H7 (cell line): ENCODE data around the gene SLC24A3. TPM values are rescaled to one million over a fixed set of nuclear protein-coding genes. Genes with fewer than 3 reads are reported as not detected.

Experiments used
- DNase-seq: peaks from one replicate; pipeline ENCODE4 v3.0.0; 2012
- H3K27me3 ChIP-seq: 2 replicates; pipeline ENCODE4 v1.6.0; 2011; ENCODE audit warnings: mild to moderate bottlenecking, low read length; ENCODE audit not compliant: control insufficient read depth, insufficient read depth
- H3K36me3 ChIP-seq: replicated peaks from 2 replicates; pipeline ENCODE4 v1.5.1; 2011; ENCODE audit warnings: low read length; ENCODE audit not compliant: control insufficient read depth, insufficient read depth
- H3K4me3 ChIP-seq: 2 replicates; pipeline ENCODE4 v1.5.1; 2011; ENCODE audit warnings: low read depth, mild to moderate bottlenecking, control low read depth, low read length, moderate library complexity; ENCODE audit not compliant: insufficient read depth
- total RNA-seq: library from RNA; depleted of rRNA; stranded (reverse); fragments of >200 nt; shearing (Covaris generic); gene quantifications from 2 replicates; pipeline ENCODE4 v1.2.3, GENCODE V29; 2014

The SLC24A3 gene
- total RNA-seq, 1 experiment from 2014 or later: 0.48 TPM

GRCh38 chr20:19253916-19254820 lies 41.7 kb downstream of the SLC24A3 start:
- DNase-seq: no peak
- Histone ChIP-seq H3K4me3 (no peak overlapping the region), H3K27me3 (no peaks in the 10 kb centered on the region), H3K36me3 (no peaks in the 10 kb centered on the region)

- DNase-seq: no peak
- Histone ChIP-seq H3K4me3 (no peak overlapping the region), H3K36me3 (no peaks in the 10 kb centered on the region), H3K27me3 (no peaks in the 10 kb centered on the region)
These were observed 42.5 kb downstream of the SLC24A3 start for GRCh38 chr20:19254956-19255355.

GRCh38 chr20:19256085-19256484 lies 43.6 kb downstream of the SLC24A3 start:
- Histone ChIP-seq H3K27me3 (no peaks in the 10 kb centered on the region), H3K36me3 (no peaks in the 10 kb centered on the region), H3K4me3 (no peak overlapping the region)
- DNase-seq: no peak

- H3K4me3 ChIP-seq: no peak overlapping the region
- H3K27me3 ChIP-seq: no peaks in the 10 kb centered on the region
- H3K36me3 ChIP-seq: no peaks in the 10 kb centered on the region
- no peak for DNase-seq
These were observed 44.6 kb downstream of the SLC24A3 start for GRCh38 chr20:19256906-19257595.

GRCh38 chr20:19257865-19258264 lies 45.4 kb downstream of the SLC24A3 start:
- H3K36me3 ChIP-seq: no peaks in the 10 kb centered on the region
- DNase-seq: no peak
- H3K27me3 ChIP-seq: no peaks in the 10 kb centered on the region
- H3K4me3 ChIP-seq: no peak overlapping the region

- no peaks in the 10 kb centered on the region for H3K27me3 ChIP-seq
- H3K4me3 ChIP-seq: no peak overlapping the region
- no peak for DNase-seq
- H3K36me3 ChIP-seq: no peaks in the 10 kb centered on the region
These were observed 46.7 kb downstream of the SLC24A3 start for GRCh38 chr20:19259141-19259591.

- DNase-seq: no peak
- Histone ChIP-seq H3K36me3 (no peaks in the 10 kb centered on the region), H3K27me3 (no peaks in the 10 kb centered on the region), H3K4me3 (no peak overlapping the region)
These were observed 48.1 kb downstream of the SLC24A3 start for GRCh38 chr20:19260412-19261090.

- Histone ChIP-seq H3K4me3 (no peak overlapping the region), H3K27me3 (no peaks in the 10 kb centered on the region)
- DNase-seq: no peak
These were observed 51.7 kb downstream of the SLC24A3 start for GRCh38 chr20:19264191-19264590.

GRCh38 chr20:19265646-19266374 lies 53.4 kb downstream of the SLC24A3 start:
- peak; percentile 92 for DNase-seq
- no peaks in the 10 kb centered on the region for H3K27me3 ChIP-seq
- no peaks in the 10 kb centered on the region for H3K36me3 ChIP-seq
- no peak overlapping the region for H3K4me3 ChIP-seq

More at GRCh38 chr20:19264191-19264590, 51.7 kb downstream of the SLC24A3 start:
- no peaks in the 10 kb centered on the region for H3K36me3 ChIP-seq

- H3K27me3 ChIP-seq: no peaks in the 10 kb centered on the region
- no peaks in the 10 kb centered on the region for H3K36me3 ChIP-seq
- no peak for DNase-seq
- H3K4me3 ChIP-seq: no peak overlapping the region
These were observed 56.0 kb downstream of the SLC24A3 start for GRCh38 chr20:19268426-19268825.

GRCh38 chr20:19269737-19270340 lies 57.4 kb downstream of the SLC24A3 start:
- no peak for DNase-seq
- H3K4me3 ChIP-seq: no peak overlapping the region

GRCh38 chr20:19271879-19272651 lies 59.6 kb downstream of the SLC24A3 start:
- DNase-seq: no peak
- Histone ChIP-seq H3K36me3 (no peaks in the 10 kb centered on the region), H3K27me3 (no peaks in the 10 kb centered on the region), H3K4me3 (no peak overlapping the region)

More at GRCh38 chr20:19269737-19270340, 57.4 kb downstream of the SLC24A3 start:
- Histone ChIP-seq H3K36me3 (no peaks in the 10 kb centered on the region), H3K27me3 (no peaks in the 10 kb centered on the region)

GRCh38 chr20:19272976-19273654 lies 60.7 kb downstream of the SLC24A3 start:
- Histone ChIP-seq H3K36me3 (no peaks in the 10 kb centered on the region), H3K27me3 (no peaks in the 10 kb centered on the region), H3K4me3 (no peak overlapping the region)
- no peak for DNase-seq
